Posterior cingulate gyrus (tissue), 11 donors: ENCODE measurements around the gene GCH1.

Source experiments
- DNase-seq, 10 donors: peaks; one replicate each; pipeline versions ENCODE4 v3.0.0 to v3.0.0-alpha.2; 2020 to 2021; ENCODE audit warnings: mixed read lengths in 3 of 10
- intact Hi-C: fragments of 100-400 bp; cut with DNase I; formaldehyde crosslinking; loops from one replicate; pipeline ENCODE4 v1.15.1; 2023

GCH1 gene

GRCh38 chr14:54834081-54834480 lies 68.5 kb downstream of the GCH1 start:
- intact Hi-C loops, result no loop called here

GRCh38 chr14:54830650-54831049 lies 72.0 kb downstream of the GCH1 start:
- intact Hi-C loops, result no loop called here
- DNase-seq, result no peak

More at GRCh38 chr14:54834081-54834480, 68.5 kb downstream of the GCH1 start:
- no peak for DNase-seq

- intact Hi-C loops, result no loop called here
These were observed 73.0 kb downstream of the GCH1 start for GRCh38 chr14:54829486-54830224.

GRCh38 chr14:54828037-54828436 lies 74.6 kb downstream of the GCH1 start:
- no peak for DNase-seq
- intact Hi-C loops, result no loop called here

More at GRCh38 chr14:54829486-54830224, 73.0 kb downstream of the GCH1 start:
- DNase-seq, result no peak

- intact Hi-C loops, result no loop called here
- no peak for DNase-seq
These were observed 78.7 kb downstream of the GCH1 start for GRCh38 chr14:54823757-54824549.

- no peak for DNase-seq
- intact Hi-C loops, result no loop called here
These were observed 79.9 kb downstream of the GCH1 start for GRCh38 chr14:54822685-54823084.

- intact Hi-C loops, result no loop called here
- peak in 3 of 10 donors; percentile 24 to 57 (median 39) for DNase-seq
These were observed 84.2 kb downstream of the GCH1 start for GRCh38 chr14:54818201-54819133.

GRCh38 chr14:54817506-54817905 lies 85.1 kb downstream of the GCH1 start:
- intact Hi-C loops, result no loop called here
- no peak for DNase-seq

- no peak for DNase-seq
These were observed 86.2 kb downstream of the GCH1 start for GRCh38 chr14:54816450-54816849.

GRCh38 chr14:54815515-54815914 lies 87.1 kb downstream of the GCH1 start:
- DNase-seq, result no peak
- intact Hi-C loops, result no loop called here

More at GRCh38 chr14:54816450-54816849, 86.2 kb downstream of the GCH1 start:
- intact Hi-C loops, result no loop called here

GRCh38 chr14:54815016-54815415 lies 87.6 kb downstream of the GCH1 start:
- no peak for DNase-seq
- intact Hi-C loops, result no loop called here

GRCh38 chr14:54814076-54814475 lies 88.5 kb downstream of the GCH1 start:
- DNase-seq, result no peak
- intact Hi-C loops, result no loop called here

- DNase-seq, result no peak
- intact Hi-C loops, result no loop called here
These were observed 89.5 kb downstream of the GCH1 start for GRCh38 chr14:54813081-54813480.

- intact Hi-C loops, result no loop called here
- no peak for DNase-seq
These were observed 90.0 kb downstream of the GCH1 start for GRCh38 chr14:54812617-54813016.

GRCh38 chr14:54809767-54810166 lies 92.9 kb downstream of the GCH1 start:
- intact Hi-C loops, result loop anchor here (10.0 kb wide), 1 partner anchor 245 kb away; the partner anchor contains the start of gene SAMD4A
- DNase-seq, result no peak

- intact Hi-C loops, result loop anchor here (10.0 kb wide), 1 partner anchor 244 kb away; the partner anchor contains the start of gene SAMD4A
- DNase-seq, result no peak
These were observed 94.1 kb downstream of the GCH1 start for GRCh38 chr14:54808326-54809161.

GRCh38 chr14:54807881-54808280 lies 94.7 kb downstream of the GCH1 start:
- no peak for DNase-seq
- intact Hi-C loops, result loop anchor here (10.0 kb wide), 1 partner anchor 243 kb away; the partner anchor contains the start of gene SAMD4A

GRCh38 chr14:54807428-54807827 lies 95.2 kb downstream of the GCH1 start:
- no peak for DNase-seq
- intact Hi-C loops, result loop anchor here (10.0 kb wide), 1 partner anchor 243 kb away; the partner anchor contains the start of gene SAMD4A

GRCh38 chr14:54806616-54807015 lies 96.0 kb downstream of the GCH1 start:
- intact Hi-C loops, result loop anchor here (10.0 kb wide), 1 partner anchor 242 kb away; the partner anchor contains the start of gene SAMD4A
- DNase-seq, result no peak
